Smooth muscle cell (in vitro differentiated cells): ENCODE data around the gene CPE. TPM values are rescaled to one million over a fixed set of nuclear protein-coding genes. Genes with fewer than 3 reads are reported as not detected.

ENCODE experiments used
- DNase-seq: peaks from one replicate; lab custom pipeline; 2025; ENCODE audit not compliant: unreplicated experiment; lab: John Stamatoyannopoulos, UW
- H2AFZ ChIP-seq: fragments of 200-600 bp; sonication (generic); 2 replicates; pipeline ENCODE4 v1.6.0; 2016; ENCODE audit warnings: antibody characterized with exemption, low read depth, mild to moderate bottlenecking
- H3F3A ChIP-seq: fragments of 200-600 bp; sonication (generic); 2 replicates; pipeline ENCODE4 v1.6.0; 2017; ENCODE audit warnings: antibody characterized with exemption, low read depth
- H3K27ac ChIP-seq: fragments of 200-600 bp; sonication (generic); 2 replicates; pipeline ENCODE4 v1.5.1; 2016; ENCODE audit warnings: low read depth, mild to moderate bottlenecking
- H3K27me3 ChIP-seq: fragments of 200-600 bp; sonication (generic); 2 replicates; pipeline ENCODE4 v1.6.1; 2016; ENCODE audit warnings: low read depth, mild to moderate bottlenecking
- H3K36me3 ChIP-seq: fragments of 200-600 bp; sonication (generic); 2 replicates; pipeline ENCODE4 v1.5.1; 2016; ENCODE audit warnings: low read depth
- H3K4me1 ChIP-seq: fragments of 200-600 bp; sonication (generic); 2 replicates; pipeline ENCODE4 v1.5.1; 2016; ENCODE audit warnings: low read depth
- H3K4me2 ChIP-seq: fragments of 200-600 bp; sonication (generic); 2 replicates; pipeline ENCODE4 v1.6.0; 2016; ENCODE audit warnings: mild to moderate bottlenecking
- H3K4me3 ChIP-seq: fragments of 200-600 bp; sonication (generic); 2 replicates; pipeline ENCODE4 v1.5.1; 2016; ENCODE audit warnings: mild to moderate bottlenecking
- H3K79me2 ChIP-seq: fragments of 200-600 bp; sonication (generic); 2 replicates; pipeline ENCODE4 v1.6.0; 2016; ENCODE audit warnings: low read depth, mild to moderate bottlenecking
- H3K9ac ChIP-seq: fragments of 200-600 bp; sonication (generic); 2 replicates; pipeline ENCODE4 v1.6.0; 2016; ENCODE audit warnings: low read depth
- H3K9me3 ChIP-seq: fragments of 200-600 bp; sonication (generic); replicated peaks from 2 replicates; pipeline ENCODE4 v1.5.1; 2016; ENCODE audit warnings: low read depth
- H4K20me1 ChIP-seq: fragments of 200-600 bp; sonication (generic); 2 replicates; pipeline ENCODE4 v1.6.0; 2016; ENCODE audit warnings: low read depth
- CTCF ChIP-seq: fragments of 200-600 bp; sonication (generic); IDR thresholded peaks from 2 replicates; pipeline ENCODE4 v1.5.1; 2017; ENCODE audit warnings: borderline replicate concordance, mild to moderate bottlenecking, antibody characterized with exemption; ENCODE audit not compliant: insufficient read depth, poor library complexity, severe bottlenecking
- WGBS: methylation state at CpG from one replicate; pipeline ENCODE4 v1.1.7; 2016; ENCODE audit warnings: low lambda C conversion rate; 5-methylcytosine and 5-hydroxymethylcytosine counted together
- polyA plus RNA-seq: library from polyadenylated mRNA; unstranded; fragments of >200 nt; fragmentation: Nextera tagmentation; extraction: Ambion mirVana; gene quantifications from 2 replicates; pipeline ENCODE4 v1.2.1, GENCODE V29; 2016
- total RNA-seq: library from RNA; depleted of rRNA; stranded (reverse); fragments of >200 nt; gene quantifications from 2 replicates; pipeline ENCODE4 v1.2.3, GENCODE V29; 2014

CPE gene
- total RNA-seq (47.6 and 50.9 TPM in 2 replicates), polyA plus RNA-seq (24.8 and 45.9 TPM in 2 replicates)

GRCh38 chr4:165378745-165379677, at the start of gene CPE:
Gene CPE, plus strand, starts transcription at chr4:165379008. Its CDS starts 214 bp downstream, at chr4:165379222.
- no peak within 1 kb of the TSS for H3K27ac ChIP-seq
- WGBS, result 1% methylated on average over 76 of the region's 82 CpGs
- peak; percentile 36 for DNase-seq

GRCh38 chr4:165330071-165330470, 48.7 kb upstream of the CPE start:
- Histone ChIP-seq H3K9me3 (no peaks in the 10 kb centered on the region), H2AFZ (no peak overlapping the region), H3K36me3 (peaks cover 4% of the 10 kb centered on the region), H3K27ac (peak overlapping the region; percentile 67), H4K20me1 (peaks cover 68% of the 10 kb centered on the region), H3K9ac (no peak overlapping the region), H3K27me3 (no peaks in the 10 kb centered on the region), H3F3A (peaks cover 4% of the 10 kb centered on the region), H3K79me2 (peaks cover 75% of the 10 kb centered on the region), H3K4me3 (peak overlapping the region; percentile 75), H3K4me1 (peaks cover 47% of the 10 kb centered on the region), H3K4me2 (peak overlapping the region; percentile 86)
- DNase-seq, result no peak
- TF ChIP-seq CTCF, result no peak
- WGBS, result 62% methylated on average over 2 of the region's 2 CpGs

More at GRCh38 chr4:165378745-165379677, at the start of gene CPE:
- Histone ChIP-seq H3K79me2 (no peaks in the 10 kb centered on the region), H3K4me3 (peak within 1 kb of the TSS; percentile 79), H3F3A (no peaks in the 10 kb centered on the region), H3K9ac (peak within 1 kb of the TSS; percentile 36), H2AFZ (peak within 1 kb of the TSS; percentile 94), H3K27me3 (peaks cover 11% of the 10 kb centered on the region), H3K4me1 (peaks cover 41% of the 10 kb centered on the region), H3K36me3 (no peaks in the 10 kb centered on the region), H4K20me1 (no peaks in the 10 kb centered on the region), H3K4me2 (peak within 1 kb of the TSS; percentile 90), H3K9me3 (no peaks in the 10 kb centered on the region)
- TF ChIP-seq CTCF, result peak; percentile 8

- 60% methylated on average over 5 of the region's 5 CpGs for WGBS
- Histone ChIP-seq H3K9me3 (no peaks in the 10 kb centered on the region), H3K9ac (peak overlapping the region; percentile 22), H3K4me2 (peak overlapping the region; percentile 86), H4K20me1 (peaks cover 74% of the 10 kb centered on the region), H3K79me2 (peaks cover 81% of the 10 kb centered on the region), H3K4me1 (peaks cover 50% of the 10 kb centered on the region), H3K4me3 (peak overlapping the region; percentile 75), H3K27me3 (no peaks in the 10 kb centered on the region), H3F3A (peaks cover 6% of the 10 kb centered on the region), H2AFZ (no peak overlapping the region), H3K36me3 (peaks cover 4% of the 10 kb centered on the region), H3K27ac (peak overlapping the region; percentile 63)
- no peak for TF ChIP-seq CTCF
- no peak for DNase-seq
Measured at GRCh38 chr4:165330666-165331065, 48.1 kb upstream of the CPE start.
